GM21529 (cell line): Measurements from ENCODE around the gene EIF3C.
"Not testable (repeated sequence)": the region's sequence is repeated elsewhere in the genome, so short reads cannot be mapped to it uniquely, and the experiment has no call there.

Source experiments
- ATAC-seq: cut with Tn5 transposase; IDR thresholded peaks from one replicate; pipeline ENCODE4 v1.9.1; 2021; ENCODE audit not compliant: unreplicated experiment

The EIF3C gene

GRCh38 chr16:28749997-28750465 is 38.8 kb downstream of the EIF3C start:
- ATAC-seq, result peak; percentile 98

GRCh38 chr16:28750469-28751067 is 39.3 kb downstream of the EIF3C start:
- not testable (repeated sequence) for ATAC-seq

GRCh38 chr16:28751487-28751886 is 40.2 kb downstream of the EIF3C start, which contains the start of gene NPIPB9:
NPIPB9 (plus strand) TSS chr16:28751787.
- ATAC-seq, result not testable (repeated sequence)

- ATAC-seq, result not testable (repeated sequence)
Measured at GRCh38 chr16:28781697-28782096, 70.4 kb downstream of the EIF3C start.

GRCh38 chr16:28782357-28782756 is 71.1 kb downstream of the EIF3C start:
- not testable (repeated sequence) for ATAC-seq
